ENCODE data around the gene USP36.

DNA sequence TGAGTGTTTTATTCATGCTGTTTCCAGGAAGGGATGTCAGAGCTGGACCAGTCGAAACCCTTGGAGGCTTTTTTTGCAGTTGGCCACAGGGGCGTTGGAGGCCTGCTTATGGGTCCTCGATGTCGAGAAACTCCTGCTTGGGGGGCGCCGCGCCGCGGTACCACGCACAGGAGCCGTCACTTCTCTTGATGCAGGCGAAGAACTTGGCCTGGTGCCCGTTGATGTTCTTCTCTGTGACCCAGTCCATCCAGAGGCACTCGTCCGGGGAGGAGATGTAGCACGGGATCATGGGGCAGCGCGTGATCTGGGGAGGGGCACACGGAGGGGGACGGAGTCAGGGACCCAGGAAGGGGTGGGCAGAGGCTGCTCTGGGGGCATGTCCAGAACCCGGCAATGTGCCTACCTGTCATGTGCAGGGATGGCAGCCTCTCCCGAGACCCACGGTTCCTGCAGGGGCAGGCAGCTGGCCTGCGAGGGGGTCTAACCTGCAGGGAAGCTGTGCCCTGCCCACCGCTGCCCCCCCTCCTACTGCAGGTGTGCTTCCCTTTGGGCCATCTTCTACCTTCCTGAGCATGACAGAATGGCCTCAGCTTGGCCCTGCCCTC is 15.0 kb upstream of the USP36 start:
- TF ChIP-seq, protein P1, sequence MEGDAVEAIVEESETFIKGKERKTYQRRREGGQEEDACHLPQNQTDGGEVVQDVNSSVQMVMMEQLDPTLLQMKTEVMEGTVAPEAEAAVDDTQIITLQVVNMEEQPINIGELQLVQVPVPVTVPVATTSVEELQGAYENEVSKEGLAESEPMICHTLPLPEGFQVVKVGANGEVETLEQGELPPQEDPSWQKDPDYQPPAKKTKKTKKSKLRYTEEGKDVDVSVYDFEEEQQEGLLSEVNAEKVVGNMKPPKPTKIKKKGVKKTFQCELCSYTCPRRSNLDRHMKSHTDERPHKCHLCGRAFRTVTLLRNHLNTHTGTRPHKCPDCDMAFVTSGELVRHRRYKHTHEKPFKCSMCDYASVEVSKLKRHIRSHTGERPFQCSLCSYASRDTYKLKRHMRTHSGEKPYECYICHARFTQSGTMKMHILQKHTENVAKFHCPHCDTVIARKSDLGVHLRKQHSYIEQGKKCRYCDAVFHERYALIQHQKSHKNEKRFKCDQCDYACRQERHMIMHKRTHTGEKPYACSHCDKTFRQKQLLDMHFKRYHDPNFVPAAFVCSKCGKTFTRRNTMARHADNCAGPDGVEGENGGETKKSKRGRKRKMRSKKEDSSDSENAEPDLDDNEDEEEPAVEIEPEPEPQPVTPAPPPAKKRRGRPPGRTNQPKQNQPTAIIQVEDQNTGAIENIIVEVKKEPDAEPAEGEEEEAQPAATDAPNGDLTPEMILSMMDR (IDR thresholded peaks at IDR 0.05; ENCODE audit: low read length): no peak
- TF ChIP-seq EZH2 (optimal IDR thresholded peaks at IDR 0.05; ENCODE audit: low read depth, low read length): no peak
- no peak for TF ChIP-seq EZH2phosphoT487 (IDR thresholded peaks at IDR 0.05; ENCODE audit: low read length)
